ENCODE data around the gene C1QL1. TPM values are rescaled to one million over a fixed set of nuclear protein-coding genes. Genes with fewer than 3 reads are reported as not detected.
A peak's percentile ranks its signal among the peaks of the same experiment; 100 is the strongest.
"Not testable (repeated sequence)": the region's sequence is repeated elsewhere in the genome, so short reads cannot be mapped to it uniquely, and the experiment has no call there.

C1QL1 gene
- polyA plus RNA-seq, 3 donors: 1.7 to 3.6 (median 3.2) TPM

DNA sequence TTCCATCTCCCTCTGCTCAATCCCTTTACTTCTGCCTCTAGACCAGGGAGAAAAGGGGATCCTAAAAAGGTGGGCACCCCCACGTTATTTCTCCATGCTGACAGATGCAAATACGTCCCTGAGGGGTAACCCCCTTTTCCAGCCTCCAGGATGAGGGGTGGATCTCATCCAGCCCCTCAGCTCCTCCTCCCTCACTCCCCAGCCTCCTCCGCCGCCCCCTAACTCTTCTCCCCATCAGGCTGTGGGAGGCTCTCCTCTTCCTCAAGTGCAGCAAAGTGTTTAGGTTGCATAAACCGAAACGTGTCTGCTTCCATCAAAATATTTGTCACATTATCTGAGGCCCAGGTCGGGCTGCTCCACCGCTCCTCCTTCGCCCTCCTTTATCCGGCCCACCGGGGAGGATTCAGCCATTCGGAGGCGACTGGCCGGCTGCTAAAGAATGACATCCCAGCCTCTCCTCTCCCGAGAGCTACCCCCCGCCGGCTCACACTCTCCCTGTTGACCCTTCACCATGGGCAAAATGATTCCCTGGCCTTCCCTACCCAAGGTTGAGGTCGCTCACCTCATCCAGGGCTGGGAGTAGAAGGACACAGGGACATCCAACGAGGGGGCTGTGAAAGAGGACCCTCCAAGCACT is 1.2 kb upstream of the C1QL1 start:
- DNase-seq (ENCODE audit: extremely low read depth in 1 of 11, low read depth in 9 of 11, low spot score in 4 of 11): no peak

DNA sequence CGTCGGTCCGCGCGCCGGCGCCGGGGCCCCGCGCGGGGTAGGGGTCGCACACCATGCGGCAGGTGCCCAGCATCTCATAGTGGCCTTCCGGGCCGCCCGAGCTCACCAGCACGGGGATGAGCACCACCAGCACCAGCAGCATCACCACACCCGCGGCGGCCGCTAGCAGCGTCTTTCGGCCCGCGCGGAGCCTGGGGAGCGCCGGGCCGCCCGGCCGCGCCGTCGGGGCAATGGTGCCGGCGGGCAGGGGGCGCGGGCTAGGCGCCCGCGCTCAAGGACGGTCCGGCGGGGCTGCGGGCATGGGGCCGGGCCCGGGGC is 237 bp downstream of the C1QL1 start:
- no peak for DNase-seq (ENCODE audit: extremely low read depth in 1 of 11, low read depth in 9 of 11, low spot score in 4 of 11)

DNA sequence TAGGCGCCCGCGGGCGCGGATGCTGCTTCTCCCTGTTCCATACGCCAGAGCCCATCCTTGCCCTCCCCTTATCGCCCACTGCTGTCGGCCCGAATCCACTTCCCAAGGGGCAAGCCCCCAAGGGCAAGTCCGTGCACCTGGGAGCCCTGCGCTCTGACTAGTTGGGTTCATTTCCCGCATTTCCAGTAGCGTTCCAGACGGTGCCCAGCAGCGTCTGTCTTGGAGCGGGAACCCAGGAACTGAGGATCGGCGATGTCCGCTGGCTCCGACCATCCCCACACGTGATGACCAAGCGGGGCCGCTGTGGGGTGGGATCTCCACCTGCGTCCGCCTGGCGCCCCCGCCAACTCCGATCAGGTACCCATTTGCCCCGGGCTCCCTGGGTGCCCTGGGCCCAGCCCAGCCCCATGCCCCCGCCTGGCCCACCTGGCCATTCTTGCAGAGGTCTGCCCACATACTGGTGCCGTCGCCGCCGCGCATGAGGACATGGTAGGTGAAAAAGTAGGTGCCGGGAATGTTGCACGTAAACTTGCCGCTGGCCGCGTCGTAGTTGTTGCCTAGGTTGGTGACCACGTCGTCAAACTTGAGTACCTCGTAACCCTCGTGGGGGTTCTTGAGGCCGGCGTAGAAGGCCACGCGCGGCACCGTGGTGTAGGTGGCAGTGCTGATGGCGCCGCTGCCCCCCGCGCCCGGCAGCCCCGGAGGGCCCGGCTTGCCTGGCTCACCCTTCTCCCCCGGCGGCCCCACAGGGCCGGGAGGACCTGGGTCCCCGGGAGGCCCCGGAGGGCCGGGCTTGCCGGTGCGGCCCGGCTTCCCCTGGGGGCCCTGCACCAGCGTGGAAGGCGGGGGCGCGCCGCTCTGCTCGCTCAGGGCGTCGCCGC is 837 bp downstream of the C1QL1 start:
- no peak for DNase-seq (ENCODE audit: extremely low read depth in 1 of 11, low read depth in 9 of 11, low spot score in 4 of 11)

DNA sequence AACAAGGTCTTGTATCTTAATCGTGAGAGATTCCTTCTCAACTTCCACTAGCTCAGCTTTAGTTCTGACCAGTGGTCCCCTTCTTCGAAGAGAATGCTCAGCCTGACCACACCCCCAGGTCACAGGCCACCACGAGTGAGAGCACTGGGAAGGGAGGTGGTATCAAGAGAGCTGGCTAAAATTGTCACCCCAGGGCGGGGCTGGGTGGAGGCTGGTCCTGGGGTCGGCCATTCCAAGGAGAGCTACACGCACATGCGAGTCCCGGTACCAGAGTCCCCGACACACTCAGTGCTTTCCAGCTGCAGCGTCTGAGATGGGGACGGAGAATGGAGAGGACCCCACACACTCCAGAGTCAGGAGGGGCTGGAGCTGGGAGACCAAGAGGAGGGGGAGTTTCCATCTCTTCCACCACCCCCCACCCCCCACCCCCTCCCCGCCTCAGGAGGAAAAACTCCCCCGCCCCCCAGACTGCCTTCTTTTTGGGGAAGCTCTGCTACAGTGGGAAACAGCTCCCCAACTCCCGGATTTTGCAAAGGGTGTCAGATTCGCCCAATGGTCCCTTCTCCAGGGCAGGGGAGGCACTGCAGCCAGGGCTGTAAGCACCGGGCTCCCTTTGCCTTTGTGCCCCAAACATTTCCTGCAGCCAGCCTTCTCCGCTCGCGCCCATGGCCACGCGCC is 1.6 kb downstream of the C1QL1 start:
- DNase-seq (ENCODE audit: extremely low read depth in 1 of 11, low read depth in 9 of 11, low spot score in 4 of 11): no peak

DNA sequence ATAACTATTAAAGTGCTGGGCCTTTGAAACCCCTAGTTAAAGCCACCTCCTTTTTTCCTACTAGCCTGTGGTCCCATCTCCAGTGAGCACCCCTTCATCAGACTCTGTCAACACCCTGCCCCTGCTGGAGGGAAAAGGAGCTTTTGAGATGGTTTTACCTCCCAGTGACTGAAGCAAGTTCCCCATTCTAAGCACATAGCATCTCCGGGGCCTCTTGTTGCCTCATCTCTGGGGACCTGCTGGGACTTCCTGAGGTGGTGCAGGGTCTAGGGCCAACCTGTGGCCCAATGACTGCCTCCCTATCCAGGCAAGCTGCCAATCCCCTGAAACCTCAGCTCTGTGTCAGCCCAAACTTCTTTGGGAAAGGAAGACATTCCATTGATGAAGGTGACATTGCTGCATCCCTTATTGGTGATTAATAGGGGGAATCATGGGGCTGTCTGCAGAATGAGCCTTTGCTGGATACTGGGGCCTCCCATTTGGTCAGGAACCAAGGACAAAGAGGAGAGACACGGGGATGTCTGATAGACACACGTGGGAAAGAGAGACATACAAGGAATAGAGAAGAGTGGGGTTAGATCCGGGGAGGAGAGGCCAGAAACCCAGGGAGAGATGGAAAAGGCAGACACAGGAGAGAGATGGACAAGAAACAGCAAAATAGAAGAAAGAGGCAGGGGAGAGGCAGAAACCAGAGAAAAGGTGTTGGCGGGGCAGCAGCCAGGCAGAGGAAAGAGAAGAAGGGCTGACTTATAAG is 2.4 kb downstream of the C1QL1 start:
- no peak for DNase-seq (ENCODE audit: extremely low read depth in 1 of 11, low read depth in 9 of 11, low spot score in 4 of 11)

DNA sequence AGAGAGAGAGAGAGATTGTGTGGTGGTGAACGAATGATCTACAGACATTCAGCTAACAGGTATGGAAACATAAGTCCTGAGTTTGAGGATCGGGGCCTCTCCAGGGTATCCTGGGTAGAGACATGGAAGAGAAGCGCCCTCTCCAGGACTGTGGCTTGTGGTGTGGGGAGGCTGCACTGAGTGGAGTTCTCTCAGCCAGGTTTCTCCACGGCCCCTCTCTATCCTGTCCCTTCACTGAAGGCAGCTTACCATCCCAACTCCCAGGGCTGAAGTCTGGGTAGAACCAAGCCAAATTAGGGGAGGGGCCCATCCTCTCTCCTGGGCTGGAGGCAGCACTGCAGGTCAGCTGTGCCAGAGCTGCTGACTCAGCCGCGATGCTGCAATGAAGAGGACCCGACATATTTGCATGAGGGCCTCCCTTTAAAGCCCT is 6.2 kb downstream of the C1QL1 start:
- no peak for DNase-seq (ENCODE audit: extremely low read depth in 1 of 11, low read depth in 9 of 11, low spot score in 4 of 11)

DNA sequence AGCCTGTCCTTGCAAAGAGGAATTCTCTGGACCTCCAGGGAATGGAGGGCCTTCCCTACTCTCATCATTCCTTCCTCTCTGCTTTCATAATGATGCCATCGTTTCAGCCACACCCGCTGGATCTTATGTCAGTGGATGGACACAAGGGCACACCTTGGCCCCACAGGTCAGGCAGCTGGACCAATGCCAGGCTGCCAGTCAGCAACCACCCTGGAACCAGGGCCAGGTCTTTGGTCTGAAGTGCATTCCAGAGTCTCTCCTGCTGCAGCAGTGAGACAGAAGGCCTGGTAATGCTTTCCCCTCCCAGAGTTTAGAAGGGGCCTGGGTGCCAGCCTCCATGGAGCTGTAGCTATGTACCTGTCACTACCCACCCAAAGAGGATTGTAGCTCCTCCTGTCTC is 7.4 kb downstream of the C1QL1 start:
- DNase-seq (ENCODE audit: extremely low read depth in 1 of 11, low read depth in 9 of 11, low spot score in 4 of 11): no peak

DNA sequence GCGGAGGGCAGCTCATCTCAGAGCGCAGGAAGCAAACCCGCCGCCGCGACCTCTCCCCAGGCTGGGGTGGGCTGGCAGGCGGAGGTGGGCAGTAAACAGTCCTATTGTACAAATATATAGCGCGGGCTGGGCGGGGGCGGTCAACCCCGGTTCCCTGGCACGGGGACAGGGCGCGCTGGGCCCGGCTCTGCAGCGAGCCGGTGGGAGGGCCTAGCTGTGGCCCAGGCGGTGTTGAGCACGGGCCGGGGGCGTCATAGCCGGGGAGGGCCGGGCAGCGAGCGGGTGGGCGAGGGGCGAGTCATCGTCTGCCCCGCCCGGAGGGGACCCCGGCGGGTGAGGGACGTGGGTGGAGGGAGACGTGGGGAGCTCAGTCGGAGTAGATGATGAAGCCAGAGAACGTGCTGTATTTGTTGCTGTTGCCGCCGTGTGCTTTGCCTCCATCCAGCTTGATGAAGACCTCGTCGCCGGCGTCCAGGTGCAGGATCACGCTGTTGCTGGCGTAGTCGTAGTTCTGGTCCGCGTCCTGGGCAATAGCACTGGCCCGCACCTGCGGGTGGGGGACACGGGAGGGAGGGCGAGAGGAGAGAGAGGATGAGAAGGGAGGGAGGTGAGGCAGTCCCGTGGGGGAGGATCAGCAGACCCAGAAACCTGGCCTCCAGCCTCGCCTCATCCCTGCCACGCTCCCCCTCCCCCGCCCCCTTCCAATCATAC is 8.1 kb downstream of the C1QL1 start:
- no peak for DNase-seq (ENCODE audit: extremely low read depth in 1 of 11, low read depth in 9 of 11, low spot score in 4 of 11)

DNA sequence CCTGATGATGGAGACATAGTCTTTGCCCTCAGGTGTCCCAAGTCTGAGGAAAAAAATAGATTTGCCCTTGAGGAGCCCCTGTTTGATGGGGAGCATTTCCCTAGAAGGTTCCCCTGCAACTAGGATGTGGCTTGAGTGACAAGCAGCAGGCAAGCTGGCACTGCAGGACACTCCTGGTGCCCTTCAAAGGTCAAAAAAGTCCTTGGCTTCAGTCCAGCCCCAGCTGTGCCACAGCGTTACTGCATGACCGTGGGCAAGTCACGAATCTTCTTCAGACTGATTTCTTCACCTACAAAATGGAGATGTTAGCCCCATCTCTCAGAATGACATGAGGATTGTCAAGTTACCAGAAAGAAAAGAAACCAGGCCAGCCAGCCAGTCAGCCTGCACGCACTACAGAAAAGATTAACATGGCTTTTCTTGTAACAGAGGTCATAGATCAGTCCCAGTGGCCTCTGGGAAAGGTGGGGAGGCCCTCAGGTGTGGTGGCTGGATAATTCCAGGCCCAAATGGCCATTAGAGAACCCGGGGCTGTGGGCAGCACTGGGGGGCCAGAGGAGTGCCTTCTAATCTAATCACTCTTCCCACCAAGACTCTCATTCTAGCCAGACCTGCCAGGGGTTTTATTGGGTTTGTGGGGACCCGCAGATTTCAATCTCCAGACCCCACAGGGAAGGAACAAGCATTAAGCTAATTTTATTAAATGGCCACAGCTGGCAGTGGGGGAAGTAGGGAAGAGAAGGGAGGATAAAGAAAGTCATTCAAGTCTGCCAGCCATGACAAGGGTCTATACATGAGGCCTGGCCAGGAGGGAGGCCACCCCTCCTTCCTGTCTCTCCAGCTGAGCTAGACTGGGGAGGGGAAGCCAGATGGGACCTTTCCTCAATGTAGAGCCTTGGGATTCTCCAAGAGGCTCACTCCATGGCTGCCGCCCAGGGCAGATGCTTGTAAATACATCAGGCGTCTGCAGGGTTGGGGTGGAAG is 10.8 kb downstream of the C1QL1 start:
- DNase-seq (ENCODE audit: extremely low read depth in 1 of 11, low read depth in 9 of 11, low spot score in 4 of 11): no peak

DNA sequence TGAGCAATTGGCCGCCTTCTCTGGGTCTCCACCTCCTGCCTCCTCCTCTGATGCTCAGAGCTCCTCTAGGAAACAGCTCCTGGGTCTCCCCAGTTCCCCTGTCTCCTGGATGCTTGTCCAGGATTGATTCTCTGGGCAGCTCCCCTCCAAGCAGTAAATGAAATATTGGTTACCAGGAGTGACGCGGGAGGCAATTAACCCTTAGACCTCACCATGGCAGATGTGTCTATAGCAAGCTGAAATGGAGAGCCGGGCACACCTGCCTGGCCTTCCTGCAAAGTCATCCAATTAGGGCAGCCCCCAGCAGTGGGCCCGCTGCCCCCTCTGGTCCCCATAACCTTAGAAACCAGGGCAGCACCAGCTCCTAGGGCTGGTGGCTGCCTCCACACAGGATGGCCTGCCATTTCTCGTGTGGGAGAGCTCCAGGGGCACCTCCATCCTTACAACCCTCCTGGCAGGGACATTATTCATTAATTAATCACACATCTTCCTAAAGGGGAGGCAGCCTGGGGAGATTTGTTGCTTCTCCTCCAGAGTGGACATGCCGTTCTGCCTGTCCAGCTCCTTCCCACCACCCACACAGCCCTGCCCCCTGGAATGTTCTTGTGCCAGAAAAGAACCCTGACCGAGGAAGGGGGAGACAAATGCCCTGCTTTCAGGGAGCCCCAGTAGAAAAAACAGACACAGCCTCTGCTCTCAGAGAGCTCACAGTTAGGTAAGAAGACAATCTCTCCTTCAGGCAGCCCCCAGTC is 12.3 kb downstream of the C1QL1 start:
- DNase-seq (ENCODE audit: extremely low read depth in 1 of 11, low read depth in 9 of 11, low spot score in 4 of 11): peak in 1 of 11 donors; percentile 41

DNA sequence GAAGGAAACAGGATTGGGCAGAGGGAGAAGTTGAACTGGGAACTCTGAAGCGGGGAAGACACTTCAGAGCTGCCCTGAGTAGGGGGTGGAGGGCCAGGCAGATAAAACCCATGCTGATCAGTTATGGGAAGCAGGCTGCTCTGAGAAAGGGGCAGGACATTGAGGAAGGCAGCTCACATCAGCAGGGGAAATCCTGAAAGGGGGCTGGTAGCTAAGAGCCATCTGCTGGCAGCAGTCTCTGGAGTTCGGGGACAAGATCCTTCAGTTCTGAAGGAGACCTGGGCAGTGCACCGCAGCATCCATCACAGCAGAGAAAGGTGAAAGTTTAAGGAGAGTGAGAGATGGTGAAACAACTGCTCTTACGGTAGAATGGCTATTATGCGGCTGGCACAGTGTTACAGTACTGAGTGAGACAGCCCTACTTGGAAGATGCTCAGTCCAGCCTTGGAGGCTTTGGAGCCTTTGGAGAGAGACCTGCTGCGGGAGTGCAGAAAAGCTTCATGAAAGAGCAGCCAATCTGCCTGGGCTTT is 15.1 kb downstream of the C1QL1 start:
- no peak for DNase-seq (ENCODE audit: extremely low read depth in 1 of 11, low read depth in 9 of 11, low spot score in 4 of 11)

DNA sequence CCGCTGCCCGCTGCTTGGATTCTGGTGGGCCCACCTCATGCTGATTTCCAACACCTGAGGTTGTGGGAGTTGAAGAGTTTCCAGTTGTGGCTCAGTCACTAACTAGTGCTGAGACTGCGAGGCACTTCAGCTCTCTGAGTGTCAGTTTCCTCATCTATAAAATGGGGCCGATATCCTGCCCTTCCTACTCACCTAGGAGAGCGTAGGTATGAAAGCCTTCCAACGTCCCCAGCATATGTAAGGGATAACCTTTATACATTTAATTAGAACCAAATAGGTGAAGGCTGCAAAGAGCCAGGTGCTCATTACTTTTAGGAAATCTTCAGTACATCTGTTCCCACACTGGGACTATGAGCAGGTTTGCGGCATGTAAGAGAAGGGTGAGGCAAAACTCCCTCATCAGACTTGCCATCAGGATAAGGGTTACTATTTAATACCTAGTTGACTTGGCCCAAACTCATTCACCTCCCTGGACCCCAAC is 19.7 kb downstream of the C1QL1 start:
- no peak for DNase-seq (ENCODE audit: extremely low read depth in 1 of 11, low read depth in 9 of 11, low spot score in 4 of 11)

DNA sequence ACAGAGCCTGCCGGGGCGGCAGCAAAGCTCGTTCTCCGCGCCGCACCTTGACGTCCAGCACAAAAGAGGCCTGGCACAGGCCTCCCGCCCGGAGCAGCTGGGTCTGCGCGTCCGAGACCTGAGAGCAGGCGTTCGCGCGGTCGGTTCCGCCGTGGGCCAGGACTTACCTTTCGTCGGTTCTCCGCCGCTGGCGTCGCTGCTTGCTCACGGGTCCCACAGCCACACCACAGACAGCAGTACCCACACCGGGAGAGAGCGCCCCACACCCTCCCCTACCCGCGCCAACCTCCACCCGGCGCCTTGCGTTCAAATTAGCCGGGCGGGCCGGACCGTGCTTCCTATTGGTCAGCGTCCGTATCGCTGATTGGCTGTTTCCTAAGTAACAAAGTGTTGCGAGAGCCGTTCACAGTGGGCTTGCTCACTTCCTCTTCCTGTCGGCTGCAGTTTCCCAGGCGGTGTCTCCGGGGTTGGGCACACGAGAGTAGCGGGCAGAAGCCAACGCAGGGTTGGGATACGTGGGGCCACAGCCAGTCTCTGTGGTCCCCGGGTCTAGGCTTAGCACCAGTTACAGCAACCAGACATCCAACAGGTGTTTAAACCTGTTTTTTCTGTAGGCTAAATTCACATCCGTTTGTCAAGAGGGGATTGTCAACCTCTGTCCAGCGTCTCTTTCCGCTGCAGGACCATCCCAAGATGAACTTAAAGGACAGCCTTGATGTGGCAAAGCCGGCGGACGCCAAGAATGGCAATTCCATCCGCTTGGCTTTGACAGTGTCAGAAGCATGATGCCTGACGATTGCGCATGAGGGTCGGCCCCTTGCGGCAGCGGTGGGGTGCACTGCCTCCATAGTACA is 20.4 kb downstream of the C1QL1 start, which contains the start of gene KIF18B:
Gene KIF18B (minus strand): TSS at position 313 of the 854 bp plus-strand sequence. CDS start 11,429 bp downstream, outside the sequence.
- peak; percentile 77 to 93 (median 87) for DNase-seq (ENCODE audit: extremely low read depth in 1 of 11, low read depth in 9 of 11, low spot score in 4 of 11)

DNA sequence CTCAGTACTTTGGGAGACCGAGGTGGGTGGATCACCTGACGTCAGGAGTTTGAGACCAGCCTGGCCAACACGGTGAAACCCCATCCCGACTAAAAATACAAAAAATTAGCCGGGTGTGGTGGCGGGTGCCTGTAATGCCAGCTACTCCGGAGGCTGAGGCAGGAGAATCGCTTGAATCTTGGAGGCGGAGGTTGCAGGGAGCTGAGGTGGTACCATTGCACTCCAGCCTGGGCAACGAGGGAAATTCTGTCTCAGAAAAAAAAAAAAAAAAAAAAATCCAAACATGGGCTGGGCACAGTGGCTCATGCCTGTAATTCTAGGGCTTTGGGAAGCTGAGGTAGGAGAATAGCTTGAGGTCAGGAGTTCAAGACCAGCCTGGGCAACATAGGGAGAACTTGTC is 22.5 kb downstream of the C1QL1 start:
- DNase-seq (ENCODE audit: extremely low read depth in 1 of 11, low read depth in 9 of 11, low spot score in 4 of 11): not testable (repeated sequence)

DNA sequence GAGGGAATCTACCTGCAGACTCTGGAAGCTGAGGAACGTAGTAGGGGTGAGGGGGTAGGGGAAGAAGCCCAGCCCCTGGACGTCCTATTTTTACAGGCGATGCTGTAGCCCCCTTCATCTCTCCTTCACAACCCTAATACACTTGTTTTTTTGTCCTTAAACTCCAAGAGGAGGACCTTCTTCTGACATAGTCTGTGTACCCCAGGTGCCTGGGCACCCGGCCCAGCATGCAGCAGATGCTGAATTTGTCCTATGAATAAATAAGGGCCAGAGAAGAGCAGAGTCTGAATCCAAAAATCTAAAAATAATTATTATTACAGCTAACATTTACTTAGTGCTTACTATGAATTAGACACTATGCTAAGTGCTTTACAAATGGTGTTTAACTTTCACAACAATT is 25.6 kb downstream of the C1QL1 start:
- no peak for DNase-seq (ENCODE audit: extremely low read depth in 1 of 11, low read depth in 9 of 11, low spot score in 4 of 11)

Measured in renal cortex interstitium (tissue), 11 donors.